ENCODE results near the gene HCFC1R1. TPM values are rescaled to one million over a fixed set of nuclear protein-coding genes. Genes with fewer than 3 reads are reported as not detected.
A peak's percentile ranks its signal among the peaks of the same experiment; 100 is the strongest.

Gene HCFC1R1
- polyA plus RNA-seq, 4 donors, result 51.5 to 119 (median 57.0) TPM

DNA sequence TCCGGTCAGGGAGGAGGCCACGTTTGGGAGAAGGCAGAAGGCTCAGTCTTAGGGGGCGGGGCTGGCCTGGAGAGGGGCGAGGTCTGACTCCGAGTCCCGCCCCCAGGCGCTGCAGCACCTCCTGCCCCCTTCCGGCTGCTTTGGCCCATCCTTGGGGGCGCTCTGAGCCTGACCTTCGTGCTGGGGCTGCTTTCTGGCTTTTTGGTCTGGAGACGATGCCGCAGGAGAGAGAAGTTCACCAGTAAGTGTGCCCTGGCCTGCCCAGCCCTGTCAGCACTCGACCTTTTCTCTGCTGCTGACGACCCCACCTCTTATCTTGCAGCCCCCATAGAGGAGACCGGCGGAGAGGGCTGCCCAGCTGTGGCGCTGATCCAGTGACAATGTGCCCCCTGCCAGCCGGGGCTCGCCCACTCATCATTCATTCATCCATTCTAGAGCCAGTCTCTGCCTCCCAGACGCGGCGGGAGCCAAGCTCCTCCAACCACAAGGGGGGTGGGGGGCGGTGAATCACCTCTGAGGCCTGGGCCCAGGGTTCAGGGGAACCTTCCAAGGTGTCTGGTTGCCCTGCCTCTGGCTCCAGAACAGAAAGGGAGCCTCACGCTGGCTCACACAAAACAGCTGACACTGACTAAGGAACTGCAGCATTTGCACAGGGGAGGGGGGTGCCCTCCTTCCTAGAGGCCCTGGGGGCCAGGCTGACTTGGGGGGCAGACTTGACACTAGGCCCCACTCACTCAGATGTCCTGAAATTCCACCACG is 2.1 kb downstream of the HCFC1R1 start:
- no peak for FAIRE-seq
- Histone ChIP-seq H3K27me3 (ENCODE audit: control insufficient read depth in 3 of 3, insufficient read depth in 3 of 3, low read length in 3 of 3) (peaks cover 0 to 10% (median 0%) of the 10 kb centered on the region in 3 donors), H3K9me3 (ENCODE audit: control insufficient read depth in 2 of 2, insufficient read depth in 1 of 2, low read depth in 1 of 2, low read length in 1 of 2) (no peaks in the 10 kb centered on the region)

DNA sequence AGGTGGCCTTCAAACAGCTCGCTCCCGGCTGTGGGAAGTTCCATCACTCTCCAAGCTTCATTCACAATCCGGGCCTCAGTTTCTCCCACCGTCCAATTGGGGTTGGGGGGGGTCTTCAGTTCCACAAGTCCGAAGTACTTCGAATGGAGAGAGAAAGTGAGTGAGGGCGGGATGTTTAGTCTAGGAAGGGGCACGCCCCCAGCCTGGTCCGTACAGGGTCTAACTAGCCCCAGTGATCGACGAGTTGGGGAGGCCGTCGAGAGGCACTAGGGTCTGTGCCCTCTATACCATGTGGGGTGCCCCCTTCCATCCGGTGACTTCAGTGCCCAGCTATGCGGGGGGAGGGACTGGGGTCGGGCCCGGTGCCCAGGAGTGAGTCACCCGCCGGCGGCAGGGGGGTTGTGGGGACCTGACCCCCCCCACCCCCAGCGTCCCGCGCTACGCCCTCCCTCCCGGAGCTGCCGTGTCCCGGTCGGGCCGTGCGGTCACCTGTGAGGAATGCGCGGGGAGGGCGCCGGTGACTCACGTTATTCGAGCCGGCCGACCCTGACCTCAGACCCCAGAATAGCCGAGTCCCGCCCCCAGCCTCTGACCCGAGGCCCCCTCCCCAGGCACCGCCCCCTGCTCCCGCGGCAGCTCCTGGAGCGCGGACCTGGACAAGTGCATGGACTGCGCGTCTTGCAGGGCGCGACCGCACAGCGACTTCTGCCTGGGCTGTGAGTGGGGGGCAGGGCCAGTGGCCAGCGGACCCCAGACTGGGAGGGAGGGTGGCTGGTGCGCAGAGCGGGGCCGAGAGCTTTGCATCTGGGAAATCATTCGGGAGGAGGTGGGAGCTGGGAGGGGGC is 2.9 kb downstream of the HCFC1R1 start:
- peaks cover 0 to 10% (median 0%) of the 10 kb centered on the region in 3 donors for H3K27me3 ChIP-seq (ENCODE audit: control insufficient read depth in 3 of 3, insufficient read depth in 3 of 3, low read length in 3 of 3)
- peaks cover 2 to 51% (median 17%) of the 10 kb centered on the region in 3 donors for H3K4me1 ChIP-seq (ENCODE audit: control insufficient read depth in 3 of 3, insufficient read depth in 2 of 3, low read depth in 1 of 3, low read length in 2 of 3)
- peak overlapping the region; percentile 45 to 97 (median 82) for H3K4me3 ChIP-seq (ENCODE audit: low read depth in 1 of 3, low read length in 3 of 3)
- no peaks in the 10 kb centered on the region for H3K9me3 ChIP-seq (ENCODE audit: control insufficient read depth in 2 of 2, insufficient read depth in 1 of 2, low read depth in 1 of 2, low read length in 1 of 2)
- H3K36me3 ChIP-seq (ENCODE audit: control insufficient read depth in 3 of 3, insufficient read depth in 2 of 3, low read depth in 1 of 3, low read length in 3 of 3), result peaks cover 0 to 29% (median 0%) of the 10 kb centered on the region in 3 donors
- 0 to 1% (median 1%) methylated on average over 37 to 57 of the region's 57 CpGs for WGBS, 3 donors
- peak overlapping the region; percentile 97 to 99 (median 99) for H3K27ac ChIP-seq (ENCODE audit: low read depth in 1 of 3, low read length in 2 of 3)
- no peak for FAIRE-seq
- DNase-seq, result peak; percentile 79 to 88

More for the DNA sequence above, 2.1 kb downstream of the HCFC1R1 start:
- Histone ChIP-seq H3K36me3 (ENCODE audit: control insufficient read depth in 3 of 3, insufficient read depth in 2 of 3, low read depth in 1 of 3, low read length in 3 of 3) (peaks cover 0 to 36% (median under 1%) of the 10 kb centered on the region in 3 donors), H3K4me1 (ENCODE audit: control insufficient read depth in 3 of 3, insufficient read depth in 2 of 3, low read depth in 1 of 3, low read length in 2 of 3) (peaks cover 2 to 51% (median 17%) of the 10 kb centered on the region in 3 donors), H3K27ac (ENCODE audit: low read depth in 1 of 3, low read length in 2 of 3) (peak overlapping the region; percentile 97 to 99 (median 99)), H3K4me3 (ENCODE audit: low read depth in 1 of 3, low read length in 3 of 3) (peak overlapping the region; percentile 45 to 97 (median 82))
- peak; percentile 84 to 91 for DNase-seq
- WGBS, 3 donors, result 12 to 20% (median 14%) methylated on average over 19 to 25 of the region's 25 CpGs

DNA sequence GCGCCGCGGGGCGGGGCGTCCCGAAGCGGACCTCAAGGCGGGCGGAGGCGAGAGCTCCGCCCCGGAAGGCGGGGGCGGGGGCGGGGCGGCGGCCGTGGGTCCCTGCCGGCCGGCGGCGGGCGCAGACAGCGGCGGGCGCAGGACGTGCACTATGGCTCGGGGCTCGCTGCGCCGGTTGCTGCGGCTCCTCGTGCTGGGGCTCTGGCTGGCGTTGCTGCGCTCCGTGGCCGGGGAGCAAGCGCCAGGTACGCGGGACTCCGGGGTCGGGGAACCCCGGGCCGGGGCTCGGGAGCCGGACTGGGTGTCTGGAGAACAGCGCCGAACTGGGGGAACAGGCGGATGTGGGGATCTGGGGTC is 3.5 kb downstream of the HCFC1R1 start, which contains the start of gene TNFRSF12A:
Gene TNFRSF12A (plus strand): TSS at position 122 of the 357 bp plus-strand sequence. CDS start 30 bp downstream, at position 152.
- 1% methylated on average over 25 to 49 of the region's 49 CpGs for WGBS, 3 donors
- H3K36me3 ChIP-seq (ENCODE audit: control insufficient read depth in 3 of 3, insufficient read depth in 2 of 3, low read depth in 1 of 3, low read length in 3 of 3), result peaks cover 0 to 26% (median 0%) of the 10 kb centered on the region in 3 donors
- DNase-seq (peak; percentile 83 to 94), FAIRE-seq (no peak)
- peak within 1 kb of the TSS; percentile 97 to 99 (median 99) for H3K27ac ChIP-seq (ENCODE audit: low read depth in 1 of 3, low read length in 2 of 3)
- peaks cover 0 to 10% (median 0%) of the 10 kb centered on the region in 3 donors for H3K27me3 ChIP-seq (ENCODE audit: control insufficient read depth in 3 of 3, insufficient read depth in 3 of 3, low read length in 3 of 3)
- peak within 1 kb of the TSS; percentile 45 to 97 (median 82) for H3K4me3 ChIP-seq (ENCODE audit: low read depth in 1 of 3, low read length in 3 of 3)
- H3K4me1 ChIP-seq (ENCODE audit: control insufficient read depth in 3 of 3, insufficient read depth in 2 of 3, low read depth in 1 of 3, low read length in 2 of 3), result peaks cover 2 to 48% (median 17%) of the 10 kb centered on the region in 3 donors
- no peaks in the 10 kb centered on the region for H3K9me3 ChIP-seq (ENCODE audit: control insufficient read depth in 2 of 2, insufficient read depth in 1 of 2, low read depth in 1 of 2, low read length in 1 of 2)

DNA sequence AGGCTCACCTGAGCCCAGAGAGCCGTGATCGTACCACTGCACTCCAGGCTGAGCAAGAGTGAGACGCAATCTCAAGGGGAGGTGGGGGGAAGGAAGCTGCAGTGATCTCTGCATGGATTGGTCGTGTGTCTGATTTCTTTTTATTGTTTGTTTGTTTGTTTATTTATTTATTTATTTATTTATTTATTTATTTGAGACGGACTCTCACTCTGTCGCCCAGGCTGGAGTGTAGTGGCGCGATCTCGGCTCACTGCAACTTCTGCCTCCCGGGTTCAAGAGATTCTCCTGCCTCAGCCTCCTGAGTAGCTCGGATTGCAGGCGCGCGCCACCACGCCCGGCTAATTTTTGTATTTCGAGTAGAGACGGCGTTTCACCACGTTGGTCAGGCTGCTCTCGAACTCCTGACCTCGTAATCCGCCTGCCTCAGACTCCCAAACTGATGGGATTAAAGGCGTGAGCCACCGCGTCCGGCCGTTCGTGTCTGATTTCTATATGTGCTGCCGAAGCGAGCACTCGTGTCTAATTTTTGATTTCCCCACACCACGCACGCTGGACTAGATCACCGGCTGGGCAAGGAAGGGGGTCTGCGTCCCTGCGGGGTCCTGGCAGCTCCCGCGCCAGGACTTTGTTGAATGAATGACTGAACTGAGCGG is 4.0 kb downstream of the HCFC1R1 start:
- peaks cover 2 to 46% (median 17%) of the 10 kb centered on the region in 3 donors for H3K4me1 ChIP-seq (ENCODE audit: control insufficient read depth in 3 of 3, insufficient read depth in 2 of 3, low read depth in 1 of 3, low read length in 2 of 3)
- peak overlapping the region; percentile 34 to 97 (median 82) for H3K4me3 ChIP-seq (ENCODE audit: low read depth in 1 of 3, low read length in 3 of 3)
- DNase-seq, result no peak
- H3K27ac ChIP-seq (ENCODE audit: low read depth in 1 of 3, low read length in 2 of 3), result peak overlapping the region in 2 of 3 donors; percentile 50 to 51
- H3K9me3 ChIP-seq (ENCODE audit: control insufficient read depth in 2 of 2, insufficient read depth in 1 of 2, low read depth in 1 of 2, low read length in 1 of 2), result no peaks in the 10 kb centered on the region
- H3K27me3 ChIP-seq (ENCODE audit: control insufficient read depth in 3 of 3, insufficient read depth in 3 of 3, low read length in 3 of 3), result peaks cover 0 to 10% (median 0%) of the 10 kb centered on the region in 3 donors
- FAIRE-seq, result no peak
- peaks cover 0 to 25% (median 0%) of the 10 kb centered on the region in 3 donors for H3K36me3 ChIP-seq (ENCODE audit: control insufficient read depth in 3 of 3, insufficient read depth in 2 of 3, low read depth in 1 of 3, low read length in 3 of 3)
- 21 to 29% (median 24%) methylated on average over 40 of the region's 40 CpGs for WGBS, 3 donors

DNA sequence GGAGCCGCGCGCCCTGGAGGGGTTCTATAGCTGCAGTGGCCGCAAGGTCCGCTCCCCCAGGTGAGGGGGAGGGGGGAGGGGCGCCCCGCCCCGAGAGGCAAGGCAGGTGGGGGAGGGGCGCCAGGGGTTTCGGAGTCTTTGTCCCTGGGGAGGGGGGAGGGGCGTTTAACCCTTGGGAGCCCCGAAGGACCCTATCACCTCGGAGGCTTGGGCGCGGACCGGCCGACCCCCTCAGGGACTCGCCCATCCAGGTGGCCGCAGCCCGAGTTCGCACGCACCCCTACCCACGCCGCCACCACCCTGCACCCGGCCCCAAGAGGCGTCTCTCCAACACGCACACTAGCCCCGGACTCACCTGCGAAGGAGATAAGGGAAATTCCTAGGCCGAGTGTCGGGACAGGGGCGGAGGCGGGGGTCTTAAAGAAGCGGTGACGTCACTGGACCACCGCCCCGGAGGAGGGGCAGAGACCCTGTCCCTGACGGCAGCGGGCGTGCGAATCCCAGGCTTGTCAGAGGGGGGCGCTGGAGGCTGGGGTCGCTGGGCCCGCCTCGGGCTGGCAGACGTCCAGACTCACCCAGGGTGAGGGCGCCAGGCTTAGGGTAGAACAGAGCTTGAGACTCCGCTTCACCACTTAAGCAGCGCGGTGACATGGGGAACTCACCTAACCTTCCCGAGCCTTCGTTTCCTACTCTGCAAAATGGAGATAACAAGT is 5.8 kb downstream of the HCFC1R1 start, which contains the start of gene CLDN6:
Gene CLDN6 (minus strand): TSS at position 390 of the 713 bp plus-strand sequence. CDS start 2,162 bp downstream, outside the sequence.
- Histone ChIP-seq H3K27ac (ENCODE audit: low read depth in 1 of 3, low read length in 2 of 3) (peak within 1 kb of the TSS in 1 of 3 donors; percentile 77), H3K36me3 (ENCODE audit: control insufficient read depth in 3 of 3, insufficient read depth in 2 of 3, low read depth in 1 of 3, low read length in 3 of 3) (peaks cover 0 to 25% (median 0%) of the 10 kb centered on the region in 3 donors), H3K4me3 (ENCODE audit: low read depth in 1 of 3, low read length in 3 of 3) (peak within 1 kb of the TSS in 1 of 3 donors; percentile 52), H3K27me3 (ENCODE audit: control insufficient read depth in 3 of 3, insufficient read depth in 3 of 3, low read length in 3 of 3) (peaks cover 0 to 15% (median 4%) of the 10 kb centered on the region in 3 donors), H3K4me1 (ENCODE audit: control insufficient read depth in 3 of 3, insufficient read depth in 2 of 3, low read depth in 1 of 3, low read length in 2 of 3) (peaks cover 2 to 55% (median 14%) of the 10 kb centered on the region in 3 donors), H3K9me3 (ENCODE audit: control insufficient read depth in 2 of 2, insufficient read depth in 1 of 2, low read depth in 1 of 2, low read length in 1 of 2) (no peaks in the 10 kb centered on the region)
- DNase-seq (peak; percentile 32 to 83), FAIRE-seq (no peak)
- 4 to 17% (median 13%) methylated on average over 38 to 52 of the region's 52 CpGs for WGBS, 3 donors

DNA sequence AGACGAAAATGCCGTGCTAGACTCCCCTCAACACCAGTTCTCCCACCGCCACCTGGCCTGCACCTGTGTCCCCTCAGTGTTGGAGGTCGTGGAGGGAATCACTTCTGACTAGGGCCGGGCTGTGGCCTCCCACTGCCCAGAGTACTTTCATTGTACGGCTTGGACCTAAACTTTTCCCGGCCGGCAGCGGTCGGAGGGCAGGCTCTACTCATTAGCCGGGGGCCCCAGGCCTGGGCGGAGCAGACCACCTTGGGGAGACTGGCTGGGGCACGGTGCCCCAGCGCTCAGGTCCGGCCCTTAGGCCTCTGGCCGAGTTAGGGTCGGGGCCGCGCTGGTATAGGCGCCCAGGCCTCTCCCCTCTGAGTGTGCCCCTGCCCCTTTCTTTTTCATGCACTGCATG is 6.4 kb downstream of the HCFC1R1 start:
- peak overlapping the region in 1 of 3 donors; percentile 77 for H3K27ac ChIP-seq (ENCODE audit: low read depth in 1 of 3, low read length in 2 of 3)
- FAIRE-seq, result no peak

DNA sequence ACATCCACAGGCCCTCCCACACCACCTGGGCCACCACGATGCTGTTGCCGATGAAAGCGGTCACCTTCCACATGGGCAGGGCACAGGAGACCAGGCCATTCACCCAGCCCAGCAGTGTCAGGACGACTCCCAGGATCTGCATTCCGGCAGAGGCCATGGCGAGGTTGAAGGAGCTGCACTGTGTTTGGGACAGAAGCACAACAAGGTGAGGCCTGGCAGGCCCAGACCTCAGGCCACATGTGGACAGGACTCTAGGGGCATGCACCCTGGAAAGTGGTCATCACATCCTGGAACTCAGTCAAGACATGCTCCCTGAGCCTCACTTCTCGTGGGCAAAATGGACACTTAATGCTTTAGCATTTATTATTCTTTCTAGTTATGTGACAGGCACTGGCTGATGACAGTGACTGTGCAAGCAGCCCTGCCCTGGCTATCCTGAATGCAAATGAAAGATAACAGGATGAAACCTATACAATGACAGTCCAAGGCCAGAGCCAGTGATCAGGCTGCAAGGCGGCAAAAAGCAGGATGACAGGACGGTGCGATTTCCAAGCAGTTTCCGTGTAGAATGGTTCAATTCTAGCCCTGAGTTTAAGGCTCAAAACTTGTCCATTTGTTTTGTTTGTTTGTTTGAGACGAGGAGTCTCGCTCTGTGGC is 7.7 kb downstream of the HCFC1R1 start:
- 81 to 86% (median 84%) methylated on average over 13 of the region's 13 CpGs for WGBS, 3 donors
- DNase-seq (no peak), FAIRE-seq (no peak)
- no peak overlapping the region for H3K27ac ChIP-seq (ENCODE audit: low read depth in 1 of 3, low read length in 2 of 3)
- peaks cover 0 to 26% (median 6%) of the 10 kb centered on the region in 3 donors for H3K27me3 ChIP-seq (ENCODE audit: control insufficient read depth in 3 of 3, insufficient read depth in 3 of 3, low read length in 3 of 3)
- H3K4me3 ChIP-seq (ENCODE audit: low read depth in 1 of 3, low read length in 3 of 3), result no peak overlapping the region
- no peaks in the 10 kb centered on the region for H3K9me3 ChIP-seq (ENCODE audit: control insufficient read depth in 2 of 2, insufficient read depth in 1 of 2, low read depth in 1 of 2, low read length in 1 of 2)
- peaks cover 0 to 50% (median 0%) of the 10 kb centered on the region in 3 donors for H3K4me1 ChIP-seq (ENCODE audit: control insufficient read depth in 3 of 3, insufficient read depth in 2 of 3, low read depth in 1 of 3, low read length in 2 of 3)
- peaks cover 0 to 10% (median 0%) of the 10 kb centered on the region in 3 donors for H3K36me3 ChIP-seq (ENCODE audit: control insufficient read depth in 3 of 3, insufficient read depth in 2 of 3, low read depth in 1 of 3, low read length in 3 of 3)

More for the DNA sequence above, 6.4 kb downstream of the HCFC1R1 start:
- 72 to 90% (median 83%) methylated on average over 20 of the region's 20 CpGs for WGBS, 3 donors
- Histone ChIP-seq H3K27me3 (ENCODE audit: control insufficient read depth in 3 of 3, insufficient read depth in 3 of 3, low read length in 3 of 3) (peaks cover 0 to 20% (median 6%) of the 10 kb centered on the region in 3 donors), H3K36me3 (ENCODE audit: control insufficient read depth in 3 of 3, insufficient read depth in 2 of 3, low read depth in 1 of 3, low read length in 3 of 3) (peaks cover 0 to 19% (median 0%) of the 10 kb centered on the region in 3 donors), H3K9me3 (ENCODE audit: control insufficient read depth in 2 of 2, insufficient read depth in 1 of 2, low read depth in 1 of 2, low read length in 1 of 2) (no peaks in the 10 kb centered on the region), H3K4me3 (ENCODE audit: low read depth in 1 of 3, low read length in 3 of 3) (peak overlapping the region in 1 of 3 donors; percentile 52), H3K4me1 (ENCODE audit: control insufficient read depth in 3 of 3, insufficient read depth in 2 of 3, low read depth in 1 of 3, low read length in 2 of 3) (peaks cover 0 to 55% (median 8%) of the 10 kb centered on the region in 3 donors)
- DNase-seq, result peak in 1 of 2 donors; percentile 42

Data from small intestine (tissue), 7 donors.